ENCODE data around the gene KLRK1.
"Not testable (repeated sequence)": the region's sequence is repeated elsewhere in the genome, so short reads cannot be mapped to it uniquely, and the experiment has no call there.

Gene KLRK1

DNA sequence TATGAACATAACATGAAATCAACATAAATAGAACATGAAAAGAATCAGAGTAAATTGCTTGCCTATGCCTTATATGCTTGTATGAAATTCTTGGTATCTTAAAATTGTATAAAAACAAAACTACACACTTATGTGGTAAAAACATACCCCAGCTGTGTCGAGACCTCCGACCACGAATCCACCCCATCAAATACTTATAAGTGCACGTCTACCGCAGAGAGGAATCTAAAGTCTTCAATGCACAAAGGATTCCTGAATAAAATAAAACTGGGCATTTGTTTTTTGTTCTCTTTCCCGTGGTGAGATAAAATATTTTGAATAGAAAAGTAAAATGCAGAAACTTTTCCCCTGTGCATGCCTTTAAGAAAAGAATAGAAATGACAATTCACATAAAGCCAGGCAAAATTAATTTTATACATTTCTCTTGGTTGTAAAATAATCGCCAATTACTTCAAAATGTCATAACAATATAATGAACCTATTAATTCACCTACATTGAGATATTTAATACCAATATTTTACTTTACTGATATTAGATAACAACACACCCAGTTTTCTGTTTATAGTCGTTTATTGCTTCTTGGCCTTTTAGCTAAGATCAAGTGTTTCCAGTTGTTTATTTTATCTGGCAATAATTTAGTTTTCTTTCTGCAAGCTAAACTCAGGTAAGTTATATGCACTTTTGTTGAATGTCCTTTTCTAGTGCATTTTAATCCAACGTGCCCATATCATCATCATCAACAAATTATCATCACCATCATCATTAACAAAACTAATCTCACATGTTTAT, 1.0 kb downstream of the KLRK1 start:
- DNase-seq (ENCODE audit: low read depth) = no peak

GRCh38 chr12:10387498-10387897, 2.3 kb downstream of the KLRK1 start:
- DNase-seq (ENCODE audit: low read depth) = not testable (repeated sequence)

DNA sequence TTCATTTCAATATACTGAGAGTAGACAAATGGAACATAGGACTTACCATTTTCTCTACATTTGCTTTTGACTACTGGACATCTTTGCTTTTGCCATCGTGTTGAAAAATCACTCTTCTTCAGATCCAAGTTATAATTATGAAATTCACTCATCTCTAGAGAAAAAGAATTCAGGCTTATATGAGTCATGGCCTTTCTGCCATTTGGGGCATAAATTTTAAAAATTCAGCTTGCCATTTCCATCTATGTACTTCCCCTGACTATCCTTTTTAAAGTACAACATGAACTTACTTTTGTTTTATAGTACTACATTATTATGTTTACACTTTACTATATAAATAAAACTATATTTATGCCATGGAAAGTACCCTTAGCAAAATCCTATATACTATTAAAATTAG, 3.0 kb downstream of the KLRK1 start:
- DNase-seq (ENCODE audit: low read depth) = no peak

DNA sequence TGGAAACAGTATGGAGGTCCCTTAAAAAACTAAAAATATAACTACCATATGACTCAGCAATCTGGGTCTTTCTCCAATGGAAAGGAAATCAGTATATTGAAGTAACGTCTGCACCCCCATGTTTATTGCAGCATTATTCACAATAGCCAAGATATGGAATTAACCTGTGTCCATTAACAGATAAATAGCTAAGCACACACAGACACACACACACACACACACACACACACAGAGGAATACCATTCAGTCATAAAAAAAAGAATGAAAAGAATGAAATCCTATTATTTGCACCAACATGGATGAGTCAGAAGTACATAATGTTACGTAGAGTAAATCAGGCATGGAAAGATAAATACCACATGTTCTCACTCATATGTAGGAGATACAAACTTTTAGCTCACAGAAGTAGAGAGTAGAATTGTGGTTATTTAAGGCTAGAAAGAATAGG, 4.7 kb downstream of the KLRK1 start:
- DNase-seq (ENCODE audit: low read depth) = peak; percentile 52

- no peak for DNase-seq (ENCODE audit: low read depth)
These were observed 5.7 kb downstream of the KLRK1 start for GRCh38 chr12:10384191-10384590.

- DNase-seq (ENCODE audit: low read depth) = no peak
These were observed 7.8 kb downstream of the KLRK1 start for GRCh38 chr12:10381928-10382628.

DNA sequence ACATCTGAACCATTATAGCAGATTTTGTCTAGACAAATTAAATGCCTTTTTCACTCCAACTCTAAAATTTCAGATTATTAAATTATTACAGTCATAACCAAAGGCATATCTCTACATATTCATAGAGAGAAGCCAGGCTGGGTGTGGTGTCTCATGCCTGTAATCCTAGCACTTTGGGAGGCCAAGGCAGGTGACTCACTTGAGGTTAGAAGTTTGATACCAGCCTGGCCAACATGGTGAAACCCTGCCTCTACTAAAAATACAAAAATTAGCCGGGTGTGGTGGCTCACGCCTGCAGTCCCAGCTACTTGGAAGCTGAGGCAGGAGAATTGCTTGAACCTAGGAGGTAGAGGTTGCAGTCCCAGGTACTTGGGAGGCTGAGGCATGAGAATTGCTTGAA, 11.1 kb downstream of the KLRK1 start:
- not testable (repeated sequence) for DNase-seq (ENCODE audit: low read depth)

- no peak for DNase-seq (ENCODE audit: low read depth)
These were observed 15.2 kb downstream of the KLRK1 start for GRCh38 chr12:10374624-10375018.

- DNase-seq (ENCODE audit: low read depth) = no peak
These were observed 17.3 kb downstream of the KLRK1 start for GRCh38 chr12:10372559-10372958.

DNA sequence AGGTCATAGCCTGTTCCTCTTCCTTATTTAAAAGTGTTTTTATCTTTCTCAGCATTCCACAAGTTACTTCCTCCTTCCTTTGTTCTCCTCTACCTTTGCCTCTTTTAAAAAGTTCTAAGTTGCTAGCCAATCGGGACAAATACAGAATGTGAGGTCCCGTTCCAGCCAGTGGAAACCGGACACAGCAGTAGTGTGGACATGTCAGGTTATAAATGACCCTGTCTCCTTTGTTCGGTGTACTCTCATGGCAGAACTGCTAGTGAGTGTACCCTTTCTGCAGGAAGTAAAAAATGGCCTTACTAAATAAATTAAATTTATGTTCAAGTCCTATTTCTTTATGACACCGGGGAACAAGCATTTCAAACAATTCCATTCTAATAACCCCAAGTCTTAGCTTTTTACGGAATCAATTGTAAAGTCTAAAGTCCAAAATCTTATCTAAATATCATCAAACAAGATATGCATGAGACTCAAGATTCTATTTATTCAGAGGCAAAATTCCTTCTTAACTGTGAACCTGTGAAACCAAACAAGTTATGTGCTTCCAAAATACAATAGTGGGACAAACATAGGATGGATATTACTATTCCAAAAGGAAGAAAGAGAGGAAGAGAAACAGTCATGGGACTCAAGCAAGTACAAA, 17.8 kb downstream of the KLRK1 start:
- DNase-seq (ENCODE audit: low read depth) = not testable (repeated sequence)

DNA sequence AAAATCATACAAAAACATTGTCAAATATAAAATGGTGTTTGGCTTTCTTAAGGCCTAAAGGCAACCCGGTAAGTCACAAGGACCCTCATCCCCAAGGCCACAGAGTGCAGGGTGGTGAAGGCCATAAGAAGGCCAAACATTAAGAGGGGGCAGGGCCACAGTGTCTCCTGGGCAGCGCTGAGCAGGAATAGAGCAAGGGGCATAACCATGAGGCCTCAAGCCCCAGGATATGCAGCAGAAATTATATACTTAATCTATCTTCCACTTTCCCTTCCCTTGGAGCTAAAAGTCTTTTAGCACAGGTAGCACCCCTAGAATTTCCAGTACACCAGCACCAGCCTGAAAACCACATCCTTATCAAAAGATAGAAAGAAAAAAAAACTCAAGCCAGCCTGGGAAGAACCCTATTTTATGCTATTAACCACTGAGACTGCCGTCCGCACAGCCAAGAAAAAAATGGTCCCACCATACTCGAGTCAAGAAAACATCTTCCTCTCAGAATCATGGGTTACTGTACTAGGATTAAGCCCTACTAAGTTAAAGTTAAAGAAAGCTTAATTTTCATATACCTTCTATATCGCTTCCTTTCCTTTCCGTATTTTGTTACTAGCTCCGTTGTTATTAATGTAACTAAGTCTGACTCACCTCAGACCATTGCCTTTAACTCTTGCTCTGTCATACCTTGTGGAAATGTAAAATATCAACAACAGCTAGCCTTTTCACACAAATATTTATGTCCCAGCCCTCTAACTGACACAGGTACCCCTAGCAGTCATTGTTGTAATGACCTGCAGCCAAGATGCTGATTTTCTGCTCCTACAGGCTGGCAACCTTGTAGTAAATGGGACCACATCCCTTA, 20.1 kb downstream of the KLRK1 start:
- no peak for DNase-seq (ENCODE audit: low read depth)

DNA sequence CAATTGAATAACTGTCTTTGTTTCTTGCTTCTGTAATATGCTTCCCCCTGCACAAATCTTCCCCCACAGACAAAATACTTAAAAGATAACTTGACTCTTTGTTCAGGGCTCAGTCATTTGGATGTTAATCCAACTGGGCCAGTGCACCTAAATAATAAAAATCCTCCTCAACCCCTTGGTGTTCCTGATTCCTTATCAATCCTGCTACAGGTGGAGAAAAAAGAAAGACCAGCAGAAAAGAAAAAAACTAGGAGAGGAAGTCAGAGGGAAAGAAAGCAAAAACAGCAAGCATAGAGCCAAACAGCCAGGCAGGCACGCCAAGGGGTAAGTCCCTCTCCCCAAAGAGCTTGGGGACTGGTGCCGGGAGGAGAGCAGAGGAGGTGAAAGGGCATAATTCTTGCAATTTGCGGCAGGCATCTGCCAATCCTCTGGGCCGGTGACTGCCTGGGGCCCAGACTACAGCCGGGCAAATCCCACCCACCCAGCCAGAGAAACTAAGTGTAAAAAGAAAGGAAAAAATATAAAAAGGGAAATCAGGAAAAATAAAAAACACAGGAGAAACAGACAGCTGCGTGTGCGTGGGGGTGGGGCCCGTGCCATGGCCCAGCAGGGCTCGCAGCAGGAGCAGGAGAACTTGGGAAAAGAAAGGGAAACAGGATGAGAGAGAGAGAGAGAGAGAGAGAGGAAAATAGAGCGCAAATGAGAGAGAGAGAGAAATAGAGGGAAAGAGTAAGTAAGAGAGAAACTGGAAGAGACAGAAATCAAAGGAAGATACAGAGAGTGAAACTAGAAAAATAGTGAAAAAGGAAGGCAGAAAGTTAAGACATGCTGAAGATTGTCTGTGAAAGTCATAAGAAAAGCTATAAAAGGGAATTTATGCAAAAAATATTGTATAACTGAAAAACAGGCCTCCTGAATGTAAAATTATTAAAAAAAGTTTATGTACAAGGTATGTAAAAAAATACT, 21.4 kb downstream of the KLRK1 start:
- DNase-seq (ENCODE audit: low read depth) = no peak

GRCh38 chr12:10367714-10368113, 22.1 kb downstream of the KLRK1 start:
- DNase-seq (ENCODE audit: low read depth) = not testable (repeated sequence)

GRCh38 chr12:10366875-10367274, 23.0 kb downstream of the KLRK1 start:
- no peak for DNase-seq (ENCODE audit: low read depth)

GRCh38 chr12:10365696-10366405, 24.0 kb downstream of the KLRK1 start:
- DNase-seq (ENCODE audit: low read depth) = no peak

GRCh38 chr12:10364815-10365622, 24.8 kb downstream of the KLRK1 start:
- peak; percentile 58 for DNase-seq (ENCODE audit: low read depth)

DNA sequence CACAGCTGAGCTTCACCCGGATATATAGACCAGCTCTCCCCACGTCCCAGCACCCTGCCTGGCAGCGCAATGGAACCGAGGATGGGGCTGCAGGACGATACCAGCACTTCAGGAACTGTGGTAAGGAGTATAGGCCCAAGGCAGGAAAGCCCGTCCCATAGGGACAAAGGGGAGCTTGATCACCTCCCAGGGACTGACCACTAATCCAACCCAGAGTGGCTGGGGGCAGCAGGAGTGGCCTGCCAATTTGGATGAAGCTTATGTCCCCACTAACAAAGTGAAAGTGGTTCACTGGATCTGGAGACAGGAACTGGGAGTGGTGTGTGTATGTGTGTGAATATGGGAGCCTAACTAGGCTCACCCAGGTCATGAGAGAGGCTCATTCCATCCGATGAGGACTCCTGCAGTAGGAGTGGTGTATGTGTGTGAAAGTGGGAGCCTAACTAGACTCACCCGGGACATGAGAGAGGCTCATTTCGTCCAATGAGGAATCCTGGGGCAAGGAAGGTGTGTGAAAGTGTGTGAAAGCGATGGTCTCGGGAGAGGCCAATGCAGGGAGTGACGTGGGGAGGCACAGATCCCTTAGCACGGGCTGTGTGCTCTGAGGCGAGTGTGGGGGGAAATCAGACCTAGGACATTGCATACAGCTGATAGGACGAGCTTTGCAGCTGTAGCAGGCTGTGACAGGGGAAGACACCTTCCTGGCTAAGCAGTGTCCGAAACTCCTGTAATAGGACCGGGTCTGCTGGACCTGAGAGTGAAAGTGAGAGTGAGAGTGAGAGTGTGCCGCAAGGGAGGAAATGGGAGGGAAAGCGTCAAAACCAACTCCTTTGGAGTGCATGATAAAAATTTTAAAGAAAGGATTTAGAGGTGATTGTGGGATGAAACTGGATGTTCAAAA, 25.7 kb downstream of the KLRK1 start:
- DNase-seq (ENCODE audit: low read depth) = peak; percentile 17

GRCh38 chr12:10363658-10363913, 26.3 kb downstream of the KLRK1 start:
- no peak for DNase-seq (ENCODE audit: low read depth)
